GM23248 (cell line): ENCODE data around the gene CD47.

Source experiments
- EZH2 ChIP-seq: fragments of 200-600 bp; sonication (generic); IDR thresholded peaks from 2 replicates; pipeline ENCODE4 v1.6.1; 2018; ENCODE audit warnings: antibody characterized with exemption, mild to moderate bottlenecking; ENCODE audit not compliant: insufficient read depth, poor library complexity, severe bottlenecking
- EZH2phosphoT487 ChIP-seq: fragments of 200-600 bp; sonication (generic); IDR thresholded peaks from 2 replicates; pipeline ENCODE4 v1.6.1; 2018; ENCODE audit warnings: antibody characterized with exemption, moderate library complexity, mild to moderate bottlenecking, low read depth; ENCODE audit not compliant: insufficient read depth

GRCh38 chr3:108076564-108076963 is 14.3 kb downstream of the CD47 start:
- TF ChIP-seq EZH2 (no peak), EZH2phosphoT487 (no peak)
